HG02970 (cell line): Measurements from ENCODE around the gene LONP1.

Source experiments
- ATAC-seq: cut with Tn5 transposase; IDR thresholded peaks from one replicate; pipeline ENCODE4 v1.9.1; 2021; ENCODE audit warnings: mild to moderate bottlenecking, moderate library complexity, moderate number of reproducible peaks; ENCODE audit not compliant: unreplicated experiment, low FRiP score

LONP1 gene

GRCh38 chr19:5661483-5661882, 58.5 kb downstream of the LONP1 start:
- no peak for ATAC-seq

DNA sequence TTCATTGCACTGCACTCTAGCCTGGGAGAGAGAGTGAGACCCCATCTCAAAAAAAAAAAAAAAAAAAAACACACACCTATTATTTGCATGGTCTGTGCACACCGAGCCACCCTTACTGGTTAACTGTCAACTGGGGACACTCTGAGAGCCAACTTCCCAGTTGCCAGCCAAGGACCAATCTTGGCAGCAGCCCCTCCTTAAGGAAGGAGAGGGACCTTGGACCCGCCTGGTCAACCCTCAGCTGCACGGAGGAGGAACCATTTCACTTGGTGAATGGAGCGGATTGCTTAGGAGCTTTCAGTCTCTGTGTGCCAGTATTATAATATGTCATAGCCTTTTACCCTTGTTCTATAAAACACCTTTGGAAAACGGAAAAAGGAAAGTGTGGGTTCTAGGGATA, 64.5 kb downstream of the LONP1 start:
- no peak for ATAC-seq

DNA sequence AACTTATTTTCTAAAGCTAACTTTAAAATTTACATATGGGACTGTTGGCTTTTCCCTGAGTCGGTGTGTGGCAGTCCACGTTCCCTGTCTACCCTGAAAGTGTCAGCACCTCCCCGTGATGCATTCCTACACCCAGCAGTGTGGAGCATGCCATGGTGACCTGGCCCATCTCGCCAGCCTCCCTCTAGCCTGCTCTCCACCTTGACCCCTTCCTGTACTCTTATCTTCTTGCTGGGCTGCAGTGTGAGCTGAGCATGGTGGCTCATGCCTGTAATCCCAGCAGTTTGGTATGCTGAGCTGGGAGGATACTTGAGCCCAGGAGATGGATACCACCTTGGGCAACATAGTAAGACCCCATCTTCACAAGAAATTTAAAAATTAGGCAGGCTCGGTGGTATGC, 65.0 kb downstream of the LONP1 start:
- ATAC-seq = no peak

GRCh38 chr19:5652261-5652660, 67.7 kb downstream of the LONP1 start:
- ATAC-seq = no peak

GRCh38 chr19:5651361-5651760, 68.6 kb downstream of the LONP1 start:
- ATAC-seq = no peak

DNA sequence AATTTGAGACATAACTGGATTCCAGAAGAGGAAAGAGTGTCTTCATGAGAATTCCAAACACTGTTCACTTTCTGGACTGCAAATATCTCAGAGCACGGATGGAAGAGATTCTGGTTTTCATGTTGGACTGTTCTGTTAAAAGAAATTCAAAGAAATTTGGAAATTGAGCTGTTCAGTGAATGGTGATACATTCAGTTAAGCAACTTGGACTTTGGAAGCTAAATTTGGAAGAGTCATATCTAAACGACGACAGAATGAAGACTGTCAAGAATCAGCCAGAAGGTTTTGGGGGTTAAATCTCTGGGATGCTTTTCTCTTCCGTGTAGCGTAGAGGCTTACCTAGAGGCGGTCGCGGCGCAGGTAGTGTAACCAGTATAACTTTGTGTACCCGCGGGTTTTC, 71.5 kb downstream of the LONP1 start:
- ATAC-seq = no peak

- no peak for ATAC-seq
Observed at GRCh38 chr19:5646703-5647102, 73.2 kb downstream of the LONP1 start.

DNA sequence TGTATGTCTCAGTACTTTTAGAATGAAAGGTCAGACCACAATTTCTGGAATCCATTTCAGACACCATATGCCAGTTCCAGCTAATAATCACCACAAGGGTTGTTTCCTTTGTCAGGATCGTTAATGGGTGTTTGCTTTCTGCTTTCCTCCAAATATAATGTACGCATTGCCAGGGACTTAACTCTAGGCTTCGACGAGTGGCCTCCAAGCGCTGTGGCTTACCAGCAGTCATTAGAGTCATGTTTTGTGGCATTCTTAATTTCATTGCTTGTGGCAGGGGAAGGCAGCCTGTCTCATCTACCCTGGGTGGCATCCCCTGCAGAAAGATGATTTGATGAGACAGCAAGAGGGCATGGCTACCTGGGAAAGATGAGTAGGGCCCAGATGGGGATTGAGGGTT, 74.5 kb downstream of the LONP1 start:
- no peak for ATAC-seq

GRCh38 chr19:5644037-5644436, 75.9 kb downstream of the LONP1 start:
- ATAC-seq = no peak

- ATAC-seq = no peak
Observed at GRCh38 chr19:5643060-5643459, 76.9 kb downstream of the LONP1 start.

GRCh38 chr19:5642204-5642603, 77.7 kb downstream of the LONP1 start:
- ATAC-seq = no peak
